HepG2 (cell line): Measurements from ENCODE around the gene NBEA. TPM values are rescaled to one million over a fixed set of nuclear protein-coding genes. Genes with fewer than 3 reads are reported as not detected.

Experiments
- ATAC-seq: fragments of 200-7000 bp; cut with Tn5 transposase; 3 replicates; pipeline ENCODE4 v1.9.1; 2020; ENCODE audit warnings: mild to moderate bottlenecking, moderate library complexity
- BruUV-seq: library from RNA; stranded (reverse); fragments of 400-500 nt; replicated peaks from 2 replicates; lab custom pipeline; 2021; lab: Mats Ljungman, UMichigan
- CTCF ChIA-PET: fragments of 300-600 bp; formaldehyde crosslinking; extraction: SDS; loops from one replicate; lab custom pipeline; 2021; ENCODE audit warnings: low total read pairs, inconsistent platforms, low intra/inter-chr PET ratio; lab: Yijun Ruan, JAX
- POLR2A ChIA-PET: fragments of 350-600 bp; sonication (Branson Sonifier 250); formaldehyde crosslinking; loops from one replicate; lab custom pipeline; 2020; ENCODE audit warnings: antibody characterized with exemption, inconsistent platforms; lab: Yijun Ruan, JAX
- DNase-seq: peaks from one replicate; pipeline ENCODE4 v3.0.0-alpha.2; 2015; ENCODE audit warnings: low spot score
- FAIRE-seq: peaks from 3 replicates; lab custom pipeline; 2011; peaks lifted over from hg19 to GRCh38; lab: Jason Lieb, UNC
- H2AFZ ChIP-seq: one replicate; pipeline ENCODE4 v1.6.1; 2011; ENCODE audit warnings: low read length, inconsistent platforms
- H3K27ac ChIP-seq: fragments of 300-600 bp; 3 replicates; pipeline ENCODE4 v1.8.0; 2011; ENCODE audit warnings: mixed run types, mild to moderate bottlenecking, mixed read lengths, low read length, inconsistent platforms; ENCODE audit not compliant: insufficient read depth; ENCODE audit errors: extremely low read length
- H3K27me3 ChIP-seq, 2 experiments: fragments of 200-600 bp in 1 of 2; 2 replicates in 1 of 2; 3 replicates in 1 of 2; pipeline versions ENCODE4 v1.6.0 to v1.8.0; 2011; ENCODE audit warnings: low read length in 2 of 2, mild to moderate bottlenecking in 2 of 2, moderate library complexity in 2 of 2, inconsistent platforms in 1 of 2; ENCODE audit not compliant: insufficient read depth in 2 of 2, control insufficient read depth in 1 of 2
- H3K36me3 ChIP-seq, 2 experiments: fragments of 200-600 bp in 1 of 2; replicated peaks in 1 of 2; 2 replicates in 1 of 2; 3 replicates in 1 of 2; pipeline versions ENCODE4 v1.5.1 to v1.8.0; 2011; ENCODE audit warnings: low read length in 2 of 2, inconsistent platforms in 1 of 2; ENCODE audit not compliant: insufficient read depth in 2 of 2, control insufficient read depth in 1 of 2
- H3K4me1 ChIP-seq: 2 replicates; pipeline ENCODE4 v1.5.1; 2012; ENCODE audit warnings: low read length, inconsistent platforms; ENCODE audit not compliant: insufficient read depth
- H3K4me2 ChIP-seq: 2 replicates; pipeline ENCODE4 v1.6.0; 2011; ENCODE audit warnings: low read depth, low read length, inconsistent platforms
- H3K4me3 ChIP-seq, 3 experiments: fragments of 200-600 bp in 1 of 3; sonication (generic), shearing (Covaris generic) in 1 of 3; replicated peaks in 1 of 3; 2 replicates each; pipeline ENCODE4 v1.5.1; 2011 to 2016; ENCODE audit warnings: low read length in 3 of 3, inconsistent platforms in 2 of 3, low read depth in 2 of 3, mild to moderate bottlenecking in 2 of 3, control low read depth in 1 of 3, mixed read lengths in 1 of 3; ENCODE audit not compliant: insufficient read depth in 1 of 3
- H3K79me2 ChIP-seq: one replicate; pipeline ENCODE4 v1.6.1; 2011; ENCODE audit warnings: low read length, inconsistent platforms; ENCODE audit not compliant: insufficient read depth
- H3K9ac ChIP-seq: 2 replicates; pipeline ENCODE4 v1.6.0; 2011; ENCODE audit warnings: mild to moderate bottlenecking, low read depth, low read length, inconsistent platforms; ENCODE audit not compliant: insufficient read depth
- H3K9me3 ChIP-seq: 2 replicates; pipeline ENCODE4 v1.5.1; 2012; ENCODE audit warnings: mild to moderate bottlenecking, low read length
- H4K20me1 ChIP-seq: 2 replicates; pipeline ENCODE4 v1.6.0; 2011; ENCODE audit warnings: inconsistent platforms, mild to moderate bottlenecking, low read length, moderate library complexity; ENCODE audit not compliant: insufficient read depth
- ADNP ChIP-seq: sonication (generic); formaldehyde crosslinking; IDR thresholded peaks from 2 replicates; pipeline ENCODE4 v1.4.0; 2020; ENCODE audit warnings: missing genetic modification reagents
- HOXA7 ChIP-seq: sonication (generic); formaldehyde crosslinking; IDR thresholded peaks from 2 replicates; pipeline ENCODE4 v1.8.1; 2022; ENCODE audit warnings: mild to moderate bottlenecking, missing genetic modification reagents, moderate library complexity
- IRX3 ChIP-seq: sonication (generic); formaldehyde crosslinking; IDR thresholded peaks from 2 replicates; pipeline ENCODE4 v1.8.1; 2023; ENCODE audit warnings: mild to moderate bottlenecking, low read depth, missing genetic modification reagents, borderline replicate concordance
- KAT2B ChIP-seq: fragments of 150-350 bp; IDR thresholded peaks from 2 replicates; pipeline ENCODE4 v1.6.1; 2014; ENCODE audit warnings: low read depth, low read length, borderline replicate concordance
- KAT7 ChIP-seq: IDR thresholded peaks from 2 replicates; pipeline ENCODE4 v1.6.1; 2018; ENCODE audit warnings: borderline replicate concordance, missing compliant biosample characterization
- MZF1 ChIP-seq: sonication (generic); formaldehyde crosslinking; IDR thresholded peaks from 2 replicates; pipeline ENCODE4 v1.8.1; 2023; ENCODE audit warnings: mild to moderate bottlenecking, missing genetic modification reagents, borderline replicate concordance
- PAWR ChIP-seq: sonication (generic); formaldehyde crosslinking; IDR thresholded peaks from 2 replicates; pipeline ENCODE4 v1.4.0; 2020; ENCODE audit warnings: missing genetic modification reagents, mild to moderate bottlenecking, borderline replicate concordance
- RFX1 ChIP-seq: fragments of 450-650 bp; IDR thresholded peaks from 2 replicates; pipeline ENCODE4 v1.6.1; 2017
- ZBTB20 ChIP-seq: sonication (generic); formaldehyde crosslinking; IDR thresholded peaks from 2 replicates; pipeline ENCODE4 v1.8.1; 2023; ENCODE audit warnings: missing genetic modification reagents, low read depth, mild to moderate bottlenecking, borderline replicate concordance
- ZNF101 ChIP-seq: sonication (generic); formaldehyde crosslinking; IDR thresholded peaks from 2 replicates; pipeline ENCODE4 v1.4.0; 2020; ENCODE audit warnings: mild to moderate bottlenecking, low read depth, missing genetic modification reagents, borderline replicate concordance
- ZNF382 ChIP-seq: sonication (generic); formaldehyde crosslinking; IDR thresholded peaks from 2 replicates; pipeline ENCODE4 v1.5.0; 2020; ENCODE audit warnings: missing genetic modification reagents, mild to moderate bottlenecking, borderline replicate concordance
- ZNF484 ChIP-seq: sonication (generic); formaldehyde crosslinking; IDR thresholded peaks from 2 replicates; pipeline ENCODE4 v1.5.1; 2020; ENCODE audit warnings: mild to moderate bottlenecking, low read depth, missing genetic modification reagents, borderline replicate concordance
- ZNF543 ChIP-seq: sonication (generic); formaldehyde crosslinking; IDR thresholded peaks from 2 replicates; pipeline ENCODE4 v1.4.0; 2020; ENCODE audit warnings: mild to moderate bottlenecking, missing genetic modification reagents
- WGBS: methylation state at CpG from one replicate; pipeline ENCODE4 v1.1.6; 2017; ENCODE audit warnings: low lambda C conversion rate; 5-methylcytosine and 5-hydroxymethylcytosine counted together
- in situ Hi-C: cut with HindIII; loops from 2 replicates; pipeline ENCODE4 v1.10.0; 2017; ENCODE audit warnings: low pct_unique_long_range_greater_than_20kb; ENCODE audit not compliant: extremely low pct_ligation_motif_present
- intact Hi-C: fragments of 100-400 bp; cut with micrococcal nuclease; formaldehyde crosslinking; loops from one replicate; pipeline ENCODE4 v1.10.0; 2022; ENCODE audit not compliant: unreplicated experiment
- polyA plus RNA-seq, 8 experiments: library from polyadenylated mRNA; depleted of rRNA in 3 of 8; stranded (reverse) in 7 of 8; unstranded in 1 of 8; fragments of >200 nt; fragmentation: Illumina TruSeq in 4 of 8; extraction: Trizol in 4 of 8; gene quantifications; 2 replicates each; pipeline versions ENCODE4 v1.2.1 to v1.2.3, GENCODE V29; 2011 to 2016; ENCODE audit warnings: low read depth in 4 of 8, missing spikeins in 1 of 8, mixed read lengths in 1 of 8; ENCODE audit not compliant: insufficient read depth in 1 of 8
- total RNA-seq, 5 experiments: library from RNA; depleted of rRNA; stranded (reverse); fragments of >200 nt; fragmentation: Illumina TruSeq; extraction: Trizol; gene quantifications; 2 replicates each; pipeline ENCODE4 v1.2.3, GENCODE V29; 2016; ENCODE audit warnings: low read depth in 1 of 5
- TF ChIP-seq, protein P1 (sequence below), 2 experiments: fragments of 450-650 bp in 1 of 2; sonication (generic) in 1 of 2; formaldehyde crosslinking; IDR thresholded peaks; 2 replicates each; pipeline versions ENCODE4 v1.5.0 to v1.8.0; 2020 to 2022; ENCODE audit warnings: mild to moderate bottlenecking in 1 of 2, missing genetic modification reagents in 1 of 2
- TF ChIP-seq, protein P2 (sequence below): sonication (generic); formaldehyde crosslinking; IDR thresholded peaks from 2 replicates; pipeline ENCODE4 v1.5.1; 2020; ENCODE audit warnings: mild to moderate bottlenecking, missing genetic modification reagents, moderate library complexity

Gene NBEA
- total and polyA plus RNA-seq, 2 of the 13 experiments (the other 11 are each of a cell fraction or from before 2014, with no cell fraction given) = 2.7 to 2.8 TPM

DNA sequence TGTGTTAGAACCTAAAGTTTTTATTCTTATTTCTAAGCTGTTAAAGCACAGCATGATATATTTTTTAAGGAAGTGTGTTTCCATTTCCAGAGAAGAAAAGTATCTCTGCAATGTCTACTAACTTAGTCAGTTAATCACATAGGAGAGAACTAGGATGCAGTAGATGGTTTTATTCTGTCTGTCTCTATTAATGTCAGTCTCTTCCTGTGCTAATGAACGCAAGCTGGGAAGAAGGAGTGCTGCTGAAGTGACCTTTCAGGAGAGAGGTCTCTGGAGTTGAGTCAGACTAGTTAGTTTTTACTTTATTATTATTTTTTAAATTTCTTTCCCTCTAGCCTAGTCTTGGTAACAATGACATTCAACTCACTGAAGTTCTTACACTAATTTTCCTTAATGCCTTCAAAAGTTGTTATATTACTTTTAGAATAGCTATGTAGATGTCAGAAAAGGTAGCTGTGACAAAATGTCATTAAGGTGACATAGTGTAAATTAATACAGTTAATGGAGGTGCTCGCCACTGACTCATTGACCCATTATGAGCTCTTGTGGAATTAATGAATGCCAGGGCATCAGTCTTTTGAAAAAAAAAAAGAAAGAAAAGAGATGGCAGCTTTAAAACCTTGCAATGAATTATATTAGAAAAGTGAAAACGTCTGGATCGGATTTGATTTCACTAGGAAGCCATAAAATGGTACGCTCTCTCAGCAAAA lies 654.4 kb downstream of the NBEA start:
- ChIA-PET POLR2A (no interaction called here), CTCF (no interaction called here)
- no peaks in the 10 kb centered on the region; a peak in 1 of 5 replicates for H3K27me3 ChIP-seq
- in situ Hi-C loops = no loop called here
- H3K79me2 ChIP-seq = no peaks in the 10 kb centered on the region
- intact Hi-C loops = no loop called here
- WGBS = 76% methylated on average over 5 of the region's 5 CpGs
- no peak overlapping the region for H3K4me3 ChIP-seq
- H2AFZ ChIP-seq = no peak overlapping the region
- no peaks in the 10 kb centered on the region for H4K20me1 ChIP-seq
- FAIRE-seq (no peak), ATAC-seq (no peak), DNase-seq (no peak)
- H3K9me3 ChIP-seq = no peaks in the 10 kb centered on the region
- BruUV-seq = no TSS peak
- no peak overlapping the region for H3K9ac ChIP-seq
- no peak overlapping the region for H3K4me2 ChIP-seq
- H3K36me3 ChIP-seq = no peaks in the 10 kb centered on the region
- H3K27ac ChIP-seq = no peak overlapping the region
- TF ChIP-seq ZNF543 (CRISPR knock-in tag) = no peak
- TF ChIP-seq RFX1 = no peak
- no peak for TF ChIP-seq IRX3
- no peak for TF ChIP-seq HOXA7 (CRISPR knock-in tag)
- TF ChIP-seq, all 625 proteins: peak for 0
- H3K4me1 ChIP-seq = no peaks in the 10 kb centered on the region

DNA sequence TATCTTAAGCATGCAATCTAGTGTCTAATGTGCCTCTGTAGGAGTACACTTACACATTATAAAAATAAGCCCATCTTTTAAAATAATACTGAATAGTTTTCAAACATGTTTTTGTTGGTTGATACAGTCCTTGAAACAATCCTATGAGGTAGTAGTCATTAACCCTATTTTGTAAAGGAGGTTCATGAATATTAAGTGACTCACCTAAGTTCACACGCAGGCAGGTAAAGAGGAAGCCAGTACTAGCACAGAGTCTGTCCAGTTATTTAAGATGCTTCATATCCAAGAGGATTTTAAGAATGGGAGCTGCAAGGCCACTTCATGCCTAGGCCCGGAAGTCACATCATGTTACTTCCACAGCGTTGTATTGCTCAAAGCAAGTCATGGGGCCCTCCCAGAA lies 655.4 kb downstream of the NBEA start:
- intact Hi-C loops (no loop called here), in situ Hi-C loops (no loop called here)
- POLR2A ChIA-PET = no interaction called here
- Histone ChIP-seq H3K27ac (no peak overlapping the region), H4K20me1 (no peaks in the 10 kb centered on the region), H3K79me2 (no peaks in the 10 kb centered on the region), H3K36me3 (no peaks in the 10 kb centered on the region), H3K4me2 (no peak overlapping the region), H2AFZ (no peak overlapping the region), H3K4me3 (no peak overlapping the region), H3K27me3 (no peaks in the 10 kb centered on the region; a peak in 1 of 5 replicates), H3K9me3 (no peaks in the 10 kb centered on the region), H3K9ac (no peak overlapping the region), H3K4me1 (no peaks in the 10 kb centered on the region)
- ATAC-seq (no peak), FAIRE-seq (no peak), DNase-seq (no peak)
- WGBS = 93% methylated on average over 3 of the region's 3 CpGs
- no peak for TF ChIP-seq ZNF484 (CRISPR knock-in tag)
- no peak for TF ChIP-seq ZNF101
- TF ChIP-seq, protein P1, sequence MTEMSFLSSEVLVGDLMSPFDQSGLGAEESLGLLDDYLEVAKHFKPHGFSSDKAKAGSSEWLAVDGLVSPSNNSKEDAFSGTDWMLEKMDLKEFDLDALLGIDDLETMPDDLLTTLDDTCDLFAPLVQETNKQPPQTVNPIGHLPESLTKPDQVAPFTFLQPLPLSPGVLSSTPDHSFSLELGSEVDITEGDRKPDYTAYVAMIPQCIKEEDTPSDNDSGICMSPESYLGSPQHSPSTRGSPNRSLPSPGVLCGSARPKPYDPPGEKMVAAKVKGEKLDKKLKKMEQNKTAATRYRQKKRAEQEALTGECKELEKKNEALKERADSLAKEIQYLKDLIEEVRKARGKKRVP (CRISPR knock-in tag; IDR thresholded peaks at IDR 0.05) = no peak
- no peak for TF ChIP-seq KAT7
- no peak for TF ChIP-seq ADNP
- TF ChIP-seq KAT2B = no peak
- TF ChIP-seq, protein P2, sequence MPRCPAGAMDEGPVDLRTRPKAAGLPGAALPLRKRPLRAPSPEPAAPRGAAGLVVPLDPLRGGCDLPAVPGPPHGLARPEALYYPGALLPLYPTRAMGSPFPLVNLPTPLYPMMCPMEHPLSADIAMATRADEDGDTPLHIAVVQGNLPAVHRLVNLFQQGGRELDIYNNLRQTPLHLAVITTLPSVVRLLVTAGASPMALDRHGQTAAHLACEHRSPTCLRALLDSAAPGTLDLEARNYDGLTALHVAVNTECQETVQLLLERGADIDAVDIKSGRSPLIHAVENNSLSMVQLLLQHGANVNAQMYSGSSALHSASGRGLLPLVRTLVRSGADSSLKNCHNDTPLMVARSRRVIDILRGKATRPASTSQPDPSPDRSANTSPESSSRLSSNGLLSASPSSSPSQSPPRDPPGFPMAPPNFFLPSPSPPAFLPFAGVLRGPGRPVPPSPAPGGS (CRISPR knock-in tag) = no peak
- TF ChIP-seq PAWR = no peak
- no peak for TF ChIP-seq ZNF382
- TF ChIP-seq MZF1 (CRISPR knock-in tag) = no peak
- no peak for TF ChIP-seq ZBTB20 (CRISPR knock-in tag)
- BruUV-seq = no TSS peak
- CTCF ChIA-PET = no interaction called here
